GM21381 (cell line): ENCODE results near the gene DOCK3.

Experiments
- ATAC-seq: cut with Tn5 transposase; IDR thresholded peaks from one replicate; pipeline ENCODE4 v1.9.1; 2021; ENCODE audit warnings: mild to moderate bottlenecking, moderate library complexity; ENCODE audit not compliant: unreplicated experiment

DOCK3 gene, protein sequence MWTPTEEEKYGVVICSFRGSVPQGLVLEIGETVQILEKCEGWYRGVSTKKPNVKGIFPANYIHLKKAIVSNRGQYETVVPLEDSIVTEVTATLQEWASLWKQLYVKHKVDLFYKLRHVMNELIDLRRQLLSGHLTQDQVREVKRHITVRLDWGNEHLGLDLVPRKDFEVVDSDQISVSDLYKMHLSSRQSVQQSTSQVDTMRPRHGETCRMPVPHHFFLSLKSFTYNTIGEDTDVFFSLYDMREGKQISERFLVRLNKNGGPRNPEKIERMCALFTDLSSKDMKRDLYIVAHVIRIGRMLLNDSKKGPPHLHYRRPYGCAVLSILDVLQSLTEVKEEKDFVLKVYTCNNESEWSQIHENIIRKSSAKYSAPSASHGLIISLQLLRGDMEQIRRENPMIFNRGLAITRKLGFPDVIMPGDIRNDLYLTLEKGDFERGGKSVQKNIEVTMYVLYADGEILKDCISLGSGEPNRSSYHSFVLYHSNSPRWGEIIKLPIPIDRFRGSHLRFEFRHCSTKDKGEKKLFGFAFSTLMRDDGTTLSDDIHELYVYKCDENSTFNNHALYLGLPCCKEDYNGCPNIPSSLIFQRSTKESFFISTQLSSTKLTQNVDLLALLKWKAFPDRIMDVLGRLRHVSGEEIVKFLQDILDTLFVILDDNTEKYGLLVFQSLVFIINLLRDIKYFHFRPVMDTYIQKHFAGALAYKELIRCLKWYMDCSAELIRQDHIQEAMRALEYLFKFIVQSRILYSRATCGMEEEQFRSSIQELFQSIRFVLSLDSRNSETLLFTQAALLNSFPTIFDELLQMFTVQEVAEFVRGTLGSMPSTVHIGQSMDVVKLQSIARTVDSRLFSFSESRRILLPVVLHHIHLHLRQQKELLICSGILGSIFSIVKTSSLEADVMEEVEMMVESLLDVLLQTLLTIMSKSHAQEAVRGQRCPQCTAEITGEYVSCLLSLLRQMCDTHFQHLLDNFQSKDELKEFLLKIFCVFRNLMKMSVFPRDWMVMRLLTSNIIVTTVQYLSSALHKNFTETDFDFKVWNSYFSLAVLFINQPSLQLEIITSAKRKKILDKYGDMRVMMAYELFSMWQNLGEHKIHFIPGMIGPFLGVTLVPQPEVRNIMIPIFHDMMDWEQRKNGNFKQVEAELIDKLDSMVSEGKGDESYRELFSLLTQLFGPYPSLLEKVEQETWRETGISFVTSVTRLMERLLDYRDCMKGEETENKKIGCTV (N-terminal part only)

DNA sequence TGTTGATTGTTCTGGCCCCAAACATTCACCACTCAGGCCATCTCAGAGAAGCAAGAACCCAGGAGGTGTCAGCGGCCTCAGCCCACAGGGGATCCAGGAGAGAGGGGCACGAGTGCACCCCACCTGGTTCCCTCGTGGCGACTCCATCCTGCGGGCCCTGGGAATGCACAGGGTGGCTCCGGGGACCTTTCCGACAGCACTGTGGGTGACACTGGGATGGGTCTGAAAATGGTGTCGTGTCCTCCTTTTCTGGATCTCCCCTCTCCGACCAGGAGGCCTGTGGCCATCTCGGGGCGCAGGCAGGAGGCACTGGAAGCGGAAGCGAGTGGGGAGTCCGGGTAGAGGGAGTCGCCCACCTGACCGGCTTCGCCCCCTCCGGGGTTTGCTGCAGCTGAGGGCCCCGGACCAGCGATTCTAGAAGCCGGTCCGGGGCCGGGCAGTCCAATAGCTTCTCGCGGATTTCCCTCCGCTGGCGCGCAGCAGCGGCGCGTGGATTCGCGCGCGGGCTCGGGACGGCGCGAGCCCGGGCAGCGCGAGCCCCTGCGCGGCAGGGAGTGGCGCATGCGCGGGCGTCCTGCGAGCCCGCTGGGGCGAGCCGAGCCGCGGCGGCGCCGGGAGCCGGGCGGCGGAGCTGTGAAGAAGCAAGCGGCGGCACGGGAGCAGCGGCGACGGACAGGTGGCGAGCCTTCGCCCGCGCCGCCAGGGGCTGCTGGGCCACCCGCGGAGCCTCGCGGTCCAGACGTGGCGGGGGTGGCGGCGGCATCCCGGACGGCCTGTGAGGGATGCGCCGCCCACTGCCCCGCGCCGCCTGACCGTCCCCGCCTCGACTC is at the start of gene DOCK3:
Gene DOCK3, plus strand, starts transcription at position 579 of the 830 bp plus-strand sequence. CDS start 337 bp downstream, outside the sequence.
- ATAC-seq = no peak

DNA sequence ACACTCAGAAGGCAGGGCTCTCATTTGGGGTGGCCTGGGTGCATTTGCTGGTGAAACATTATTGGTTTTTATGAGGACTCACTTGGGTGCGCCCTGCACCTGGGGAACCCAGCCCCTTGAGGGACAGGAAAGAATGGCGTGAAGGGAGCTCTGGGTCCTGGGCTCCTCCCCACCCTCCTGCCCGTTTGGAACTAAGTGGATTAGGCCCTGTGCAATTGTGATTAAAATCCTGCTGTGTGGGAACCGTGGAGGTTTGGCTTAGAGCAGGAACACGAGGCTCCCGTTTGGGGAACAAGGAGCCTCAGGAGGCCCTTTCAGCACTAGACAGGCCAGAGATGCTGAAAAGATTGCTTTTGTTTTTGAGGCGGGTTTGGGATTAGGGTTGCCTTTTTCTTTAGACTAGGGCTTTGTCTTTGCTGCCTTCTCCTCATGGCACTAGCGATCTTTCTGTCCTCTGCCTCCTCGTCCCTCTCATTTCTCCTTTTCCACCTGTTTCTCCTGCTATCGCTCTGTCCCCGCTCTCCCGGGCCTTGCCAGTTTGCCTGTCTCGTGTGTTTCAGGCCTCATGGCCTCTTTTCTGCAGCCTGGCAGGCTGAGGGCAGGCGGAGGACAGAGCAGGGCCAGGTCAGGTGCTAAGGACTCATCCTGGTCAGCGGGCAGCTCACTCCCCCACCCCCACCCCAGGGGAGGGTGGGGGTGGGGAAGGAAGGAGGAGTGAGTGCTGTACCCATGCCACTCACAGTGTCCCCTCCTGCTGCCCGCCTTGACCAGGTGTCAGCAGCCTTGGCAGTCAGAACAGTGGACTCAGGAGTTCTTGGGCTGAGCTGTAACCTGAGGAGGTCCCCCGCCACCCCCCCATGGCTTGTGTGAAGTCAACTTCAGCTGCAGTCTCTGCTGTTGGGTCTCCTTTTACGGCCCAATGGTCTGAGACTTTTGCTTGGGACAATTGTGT is 49.2 kb upstream of the DOCK3 start:
- no peak for ATAC-seq

DNA sequence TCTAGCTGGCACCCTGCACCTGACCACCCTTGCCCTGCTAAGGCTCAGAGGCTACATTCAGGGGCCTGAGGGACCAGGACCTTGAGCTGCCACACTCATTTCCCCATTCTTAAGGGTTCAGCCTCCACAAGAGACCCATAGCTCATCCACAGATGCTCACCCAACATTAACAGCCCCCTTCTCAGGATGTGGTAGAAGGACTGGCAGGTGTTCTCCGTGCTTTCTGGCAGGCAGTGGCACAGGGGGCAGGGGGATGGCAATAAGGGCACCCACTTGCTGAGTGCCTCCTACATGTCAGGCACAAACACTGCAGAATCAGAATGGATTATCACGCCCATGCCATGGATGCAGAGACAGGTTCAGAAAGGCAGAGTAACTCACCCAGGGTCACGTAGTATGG is 48.3 kb upstream of the DOCK3 start:
- ATAC-seq = no peak

- no peak for ATAC-seq
These were observed 47.2 kb upstream of the DOCK3 start for GRCh38 chr3:50627407-50628051.

- no peak for ATAC-seq
These were observed 46.1 kb upstream of the DOCK3 start for GRCh38 chr3:50628601-50629000.

DNA sequence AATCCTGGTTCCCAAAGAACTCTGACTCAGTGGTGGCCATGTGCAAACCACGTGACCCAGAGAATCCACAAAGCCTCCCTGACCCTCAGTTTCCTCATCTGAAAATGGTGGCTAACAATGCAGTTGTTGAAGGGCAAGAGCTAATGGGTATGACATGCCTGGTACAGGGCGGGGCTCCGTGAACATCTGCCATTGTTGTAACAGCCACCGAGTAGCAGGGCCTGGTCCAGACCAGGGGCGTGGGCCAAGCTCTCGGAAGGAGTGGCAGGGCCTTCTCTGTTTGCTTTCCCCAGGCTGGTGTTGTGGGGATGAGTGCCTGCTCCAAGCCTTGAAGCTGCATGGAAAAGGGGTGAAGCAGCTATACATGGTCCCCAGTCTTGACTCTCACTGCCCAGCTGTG is 44.3 kb upstream of the DOCK3 start:
- ATAC-seq = no peak

DNA sequence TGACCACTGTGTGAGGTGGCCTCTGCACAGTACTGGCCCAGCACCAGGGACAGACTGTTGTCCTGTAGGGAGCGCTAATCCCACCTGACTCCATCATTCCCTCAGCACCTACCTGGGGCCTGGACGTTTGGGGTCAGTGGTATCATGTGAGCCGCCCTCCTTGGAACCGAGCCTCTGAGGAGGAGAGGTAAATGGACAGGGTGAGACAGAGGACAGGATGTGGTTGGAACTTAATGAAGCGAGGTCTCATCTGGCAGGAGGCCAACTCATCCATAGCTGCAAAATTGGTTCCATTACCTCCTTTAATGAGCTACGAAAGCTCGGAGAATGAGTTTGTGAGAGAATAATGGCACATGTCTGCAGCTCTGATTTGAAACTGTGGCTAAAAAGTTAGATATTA is 43.9 kb upstream of the DOCK3 start:
- no peak for ATAC-seq

- ATAC-seq = no peak
These were observed 42.3 kb upstream of the DOCK3 start for GRCh38 chr3:50632450-50632849.

- no peak for ATAC-seq
These were observed 41.4 kb upstream of the DOCK3 start for GRCh38 chr3:50633230-50633790.

- ATAC-seq = no peak
These were observed 39.7 kb upstream of the DOCK3 start for GRCh38 chr3:50635066-50635465.

DNA sequence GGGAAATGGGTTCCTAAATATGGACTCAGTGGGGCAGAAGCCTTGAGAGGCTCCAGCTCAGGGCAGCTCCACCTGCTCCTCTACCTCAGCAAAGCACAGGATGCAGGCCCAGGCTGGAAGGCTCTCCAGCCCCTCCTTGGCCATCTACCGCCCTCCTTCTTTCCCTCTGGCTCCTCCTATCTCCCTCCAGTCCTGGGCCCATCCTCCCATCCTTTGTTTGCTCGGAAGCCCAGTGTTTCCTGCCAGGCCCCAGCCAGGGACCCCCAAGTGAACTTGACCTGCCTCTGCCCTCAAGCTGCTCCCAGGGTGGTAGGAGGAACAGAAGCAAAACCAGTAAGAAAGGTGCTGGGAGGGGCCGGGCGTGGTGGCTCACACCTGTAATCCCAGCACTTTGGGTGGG is 37.7 kb upstream of the DOCK3 start:
- ATAC-seq = no peak

GRCh38 chr3:50637945-50638344 is 36.8 kb upstream of the DOCK3 start:
- ATAC-seq = no peak

- no peak for ATAC-seq
These were observed 35.7 kb upstream of the DOCK3 start for GRCh38 chr3:50639055-50639494.

DNA sequence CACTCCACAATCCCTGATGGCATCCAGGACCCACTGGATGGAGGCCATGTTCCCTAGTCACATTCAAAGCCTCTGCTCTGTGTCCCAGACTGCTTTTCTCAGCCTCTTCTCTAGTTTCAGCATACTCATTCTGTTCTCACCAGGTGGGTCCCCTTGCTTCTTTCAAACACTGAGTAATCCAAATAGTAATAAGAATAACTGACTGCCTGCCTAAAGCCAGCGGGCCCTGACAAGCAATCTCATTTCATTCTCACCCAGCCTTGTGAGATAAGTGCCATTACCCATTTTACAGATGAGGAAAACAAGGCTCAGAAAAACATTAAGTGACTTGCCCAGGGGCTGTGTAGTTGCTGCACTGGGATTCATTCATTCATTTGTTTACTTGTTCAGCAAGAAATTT is 32.3 kb upstream of the DOCK3 start:
- ATAC-seq = no peak

DNA sequence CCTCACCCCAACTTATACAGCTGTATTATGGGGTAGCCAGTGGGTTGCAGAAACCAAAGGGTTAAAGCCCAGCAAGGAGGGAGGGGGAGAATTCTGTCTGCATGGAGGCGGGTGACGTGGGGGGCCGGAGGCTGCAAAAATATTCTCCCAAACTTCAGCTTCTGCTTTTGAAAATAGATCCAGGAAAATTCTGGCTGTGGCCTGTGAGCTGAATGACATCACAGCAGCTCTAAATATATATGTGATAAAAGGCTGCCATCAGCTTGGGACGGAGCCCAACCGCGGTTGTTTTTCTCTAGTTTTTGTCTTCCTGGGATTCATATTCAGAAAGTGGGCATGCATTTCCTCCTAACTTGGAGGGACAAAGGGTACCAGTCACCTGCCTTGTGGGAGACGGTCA is 30.2 kb upstream of the DOCK3 start:
- ATAC-seq = no peak

DNA sequence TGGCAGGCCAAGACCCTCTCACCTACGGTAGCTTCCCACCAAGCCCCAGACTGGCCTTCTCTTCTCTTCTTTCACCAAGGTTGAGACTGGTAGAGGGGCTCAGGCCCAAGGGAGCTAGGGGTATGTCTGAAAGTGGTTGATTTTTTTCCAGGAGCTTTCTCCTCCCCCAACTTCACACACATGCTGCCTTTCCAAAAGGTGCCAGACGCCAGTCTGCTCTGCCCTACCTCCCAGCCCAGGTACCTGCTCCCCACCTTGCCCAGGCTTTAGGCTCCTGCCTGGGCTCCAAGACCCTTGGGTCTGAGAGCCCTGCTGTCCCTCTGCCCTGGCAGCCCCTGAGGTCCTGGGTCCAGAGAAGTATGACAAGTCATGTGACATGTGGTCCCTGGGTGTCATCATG is 29.3 kb upstream of the DOCK3 start:
- no peak for ATAC-seq

DNA sequence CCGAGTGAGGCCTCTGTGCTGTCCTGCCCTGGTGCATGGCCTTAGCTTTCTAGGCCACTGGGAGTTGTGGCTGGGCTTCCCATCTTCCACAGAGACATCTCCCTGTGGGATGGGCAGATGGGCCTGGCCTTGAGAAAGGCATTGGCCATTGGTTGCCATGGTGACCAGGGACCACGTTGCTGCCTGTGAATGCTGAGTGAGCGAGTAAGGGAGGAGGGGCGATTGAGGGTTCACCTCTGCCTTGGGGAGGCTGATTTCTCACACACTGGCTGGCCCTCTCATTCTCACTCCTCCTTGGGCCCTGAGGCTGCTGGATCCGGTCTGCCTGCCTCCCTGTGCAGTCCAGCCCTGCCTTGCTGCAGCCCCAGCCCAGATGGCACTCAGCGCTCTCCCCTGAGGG is 26.4 kb upstream of the DOCK3 start:
- ATAC-seq = no peak

DNA sequence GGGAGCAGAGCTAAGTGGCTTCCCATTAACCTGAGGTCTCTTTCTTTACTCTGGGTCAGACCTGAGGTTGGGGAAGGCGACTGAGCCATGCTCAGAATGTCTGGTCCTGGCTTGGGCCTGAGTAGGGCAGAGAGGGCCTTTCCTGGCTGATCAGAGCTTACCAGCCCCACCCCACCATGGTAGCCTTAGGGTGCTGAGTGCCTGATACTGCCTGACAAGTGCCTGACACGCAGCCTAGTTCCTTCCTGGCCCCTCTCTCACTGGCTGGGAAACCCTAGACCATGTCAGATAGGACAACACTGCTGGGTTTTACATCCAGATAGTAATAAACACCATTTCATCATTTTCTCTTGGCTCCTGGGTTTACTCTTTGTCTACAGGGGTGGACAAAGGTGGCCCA is 25.8 kb upstream of the DOCK3 start:
- ATAC-seq = no peak
